GM12891 (cell line): ENCODE measurements around the gene SLC35G1.

Experiments
- PAX5 ChIP-seq: IDR thresholded peaks from 2 replicates; pipeline ENCODE4 v1.6.1; 2011; ENCODE audit warnings: low read length, moderate library complexity, mild to moderate bottlenecking; ENCODE audit not compliant: insufficient read depth, severe bottlenecking
- POLR2A ChIP-seq: IDR thresholded peaks from 2 replicates; pipeline ENCODE4 v1.6.1; 2011; ENCODE audit warnings: low read depth, low read length, control low read depth
- POLR2AphosphoS5 ChIP-seq: IDR thresholded peaks from 2 replicates; pipeline ENCODE4 v1.6.1; 2011; ENCODE audit warnings: low read depth, low read length, control low read depth
- SPI1 ChIP-seq: IDR thresholded peaks from 2 replicates; pipeline ENCODE4 v1.6.1; 2011; ENCODE audit warnings: low read depth, low read length, control low read depth
- TAF1 ChIP-seq: IDR thresholded peaks from 2 replicates; pipeline ENCODE4 v1.6.1; 2011; ENCODE audit warnings: low read depth, low read length, control low read depth

DNA sequence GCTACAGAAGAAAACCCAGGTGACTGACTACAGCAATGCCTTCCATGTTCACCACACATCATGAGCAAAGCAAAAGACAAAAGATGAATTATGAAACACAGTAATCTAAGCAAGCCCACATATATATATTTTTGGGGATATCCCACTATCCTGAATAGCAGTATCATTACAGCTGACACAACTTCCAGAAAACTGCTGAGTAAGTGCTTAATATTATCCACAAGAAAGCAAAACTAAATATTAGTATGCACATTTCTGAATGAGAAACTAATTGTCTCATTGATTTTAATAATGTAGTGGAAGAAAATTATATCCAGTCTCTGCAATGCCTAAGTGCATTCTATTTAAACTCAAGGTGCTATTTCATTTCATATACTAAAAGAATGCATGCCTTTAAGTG is 14.5 kb upstream of the SLC35G1 start:
- TF ChIP-seq TAF1 (no peak), SPI1 (no peak), POLR2A (no peak), POLR2AphosphoS5 (no peak), PAX5 (no peak)
